Trophoblast cell (in vitro differentiated cells and primary cell): Measurements from ENCODE around the gene ZBTB20.
"Not testable (repeated sequence)": the region's sequence is repeated elsewhere in the genome, so short reads cannot be mapped to it uniquely, and the experiment has no call there.

Experiments
- DNase-seq, 2 donors: peaks; one replicate each; pipeline ENCODE4 v3.0.0-alpha.2; 2016
- H2AFZ ChIP-seq: 2 replicates; pipeline ENCODE4 v1.6.1; 2013; ENCODE audit warnings: low read length, moderate library complexity, mild to moderate bottlenecking; ENCODE audit not compliant: insufficient read depth, poor library complexity
- H2AK5ac ChIP-seq: 2 replicates; pipeline ENCODE4 v1.6.1; 2013; ENCODE audit warnings: mild to moderate bottlenecking, low read length
- H2BK120ac ChIP-seq: 2 replicates; pipeline ENCODE4 v1.6.1; 2013; ENCODE audit warnings: low read length, mild to moderate bottlenecking, moderate library complexity; ENCODE audit not compliant: insufficient read depth, poor library complexity
- H2BK12ac ChIP-seq: 2 replicates; pipeline ENCODE4 v1.6.1; 2013; ENCODE audit warnings: mild to moderate bottlenecking, low read length, moderate library complexity
- H2BK5ac ChIP-seq: 2 replicates; pipeline ENCODE4 v1.6.1; 2013; ENCODE audit warnings: low read length, low read depth, moderate library complexity, mild to moderate bottlenecking; ENCODE audit not compliant: poor library complexity
- H3K14ac ChIP-seq: 2 replicates; pipeline ENCODE4 v1.6.1; 2013; ENCODE audit warnings: mild to moderate bottlenecking, low read length
- H3K18ac ChIP-seq: 2 replicates; pipeline ENCODE4 v1.6.1; 2013; ENCODE audit warnings: mild to moderate bottlenecking, low read length
- H3K23ac ChIP-seq: 2 replicates; pipeline ENCODE4 v1.6.1; 2013; ENCODE audit warnings: low read length
- H3K27ac ChIP-seq: 2 replicates; pipeline ENCODE4 v1.5.1; 2013; ENCODE audit warnings: low read depth, mild to moderate bottlenecking, inconsistent platforms, low read length, moderate library complexity
- H3K27me3 ChIP-seq: 2 replicates; pipeline ENCODE4 v1.6.1; 2013; ENCODE audit warnings: inconsistent platforms, mild to moderate bottlenecking, low read length, moderate library complexity; ENCODE audit not compliant: insufficient read depth
- H3K36me3 ChIP-seq, 2 experiments: 1 replicate in 1 of 2; 2 replicates in 1 of 2; pipeline ENCODE4 v1.6.1; 2013; ENCODE audit warnings: low read length in 2 of 2, mild to moderate bottlenecking in 2 of 2, moderate library complexity in 1 of 2; ENCODE audit not compliant: insufficient read depth in 2 of 2, control insufficient read depth in 1 of 2
- H3K4ac ChIP-seq: 2 replicates; pipeline ENCODE4 v1.6.1; 2013; ENCODE audit warnings: low read depth, mild to moderate bottlenecking, low read length, moderate library complexity
- H3K4me1 ChIP-seq, 2 experiments: 1 replicate in 1 of 2; 2 replicates in 1 of 2; pipeline ENCODE4 v1.6.1; 2013; ENCODE audit warnings: low read length in 2 of 2, mild to moderate bottlenecking in 2 of 2, moderate library complexity in 1 of 2; ENCODE audit not compliant: insufficient read depth in 2 of 2, control insufficient read depth in 1 of 2
- H3K4me2 ChIP-seq: 2 replicates; pipeline ENCODE4 v1.6.1; 2013; ENCODE audit warnings: inconsistent platforms, mild to moderate bottlenecking, low read length, moderate library complexity
- H3K4me3 ChIP-seq: 2 replicates; pipeline ENCODE4 v1.5.1; 2013; ENCODE audit warnings: mild to moderate bottlenecking, low read depth, low read length, inconsistent platforms
- H3K79me1 ChIP-seq: one replicate; pipeline ENCODE4 v1.6.1; 2013; ENCODE audit warnings: low read length
- H3K79me2 ChIP-seq: 2 replicates; pipeline ENCODE4 v1.6.1; 2013; ENCODE audit warnings: low read length, mild to moderate bottlenecking; ENCODE audit not compliant: control insufficient read depth, insufficient read depth, poor library complexity
- H3K9ac ChIP-seq: 2 replicates; pipeline ENCODE4 v1.6.1; 2013; ENCODE audit warnings: mild to moderate bottlenecking, low read length
- H3K9me3 ChIP-seq: 2 replicates; pipeline ENCODE4 v1.6.1; 2013; ENCODE audit warnings: low read depth, mild to moderate bottlenecking, control low read depth, inconsistent platforms, low read length; ENCODE audit not compliant: insufficient read depth
- H4K12ac ChIP-seq: 2 replicates; pipeline ENCODE4 v1.6.1; 2013; ENCODE audit warnings: low read depth, mild to moderate bottlenecking, low read length, moderate library complexity
- H4K8ac ChIP-seq: 2 replicates; pipeline ENCODE4 v1.6.1; 2013; ENCODE audit warnings: low read depth, mild to moderate bottlenecking, low read length, moderate library complexity
- H4K91ac ChIP-seq: one replicate; pipeline ENCODE4 v1.6.1; 2013; ENCODE audit warnings: low read depth, mild to moderate bottlenecking, low read length, moderate library complexity
- WGBS: extraction: QIAGEN DNeasy Blood & Tissue Kit; methylation state at CpG from one replicate; pipeline ENCODE4 v1.1.7; 2013; ENCODE audit warnings: missing lambda C conversion rate; ENCODE audit not compliant: insufficient read length, insufficient coverage; ENCODE audit errors: extremely low coverage; 5-methylcytosine and 5-hydroxymethylcytosine counted together

ZBTB20 gene

GRCh38 chr3:114812541-114813238 lies 334.4 kb downstream of the ZBTB20 start:
- H2BK12ac ChIP-seq, H2BK120ac ChIP-seq, H3K27ac ChIP-seq, H3K4me1 ChIP-seq, H3K14ac ChIP-seq, H4K12ac ChIP-seq, H3K79me2 ChIP-seq, H2AK5ac ChIP-seq, H4K91ac ChIP-seq, H2AFZ ChIP-seq, H3K9ac ChIP-seq, H3K4ac ChIP-seq, H3K18ac ChIP-seq, DNase-seq, H3K23ac ChIP-seq, H2BK5ac ChIP-seq, H3K4me2 ChIP-seq, H3K9me3 ChIP-seq, H3K79me1 ChIP-seq, H4K8ac ChIP-seq, H3K27me3 ChIP-seq, H3K36me3 ChIP-seq, H3K4me3 ChIP-seq: not testable (repeated sequence)
- no CpG with 5 or more reads among the region's 49 CpGs for WGBS

GRCh38 chr3:114809668-114810413 lies 337.2 kb downstream of the ZBTB20 start:
- Histone ChIP-seq H3K27me3 (no peaks in the 10 kb centered on the region), H2AK5ac (no peak overlapping the region), H4K12ac (no peak overlapping the region)

GRCh38 chr3:114804099-114804498 lies 343.0 kb downstream of the ZBTB20 start:
- Histone ChIP-seq H3K27me3 (no peaks in the 10 kb centered on the region), H3K36me3 (no peaks in the 10 kb centered on the region), H3K14ac (no peak overlapping the region), H3K4ac (no peak overlapping the region), H2BK120ac (no peak overlapping the region), H3K27ac (no peak overlapping the region), H2AFZ (no peak overlapping the region), H4K91ac (no peak overlapping the region), H3K18ac (no peak overlapping the region), H2AK5ac (no peak overlapping the region), H3K79me2 (no peaks in the 10 kb centered on the region), H3K4me2 (no peak overlapping the region), H4K8ac (no peak overlapping the region), H3K9me3 (no peaks in the 10 kb centered on the region), H2BK5ac (no peak overlapping the region), H4K12ac (no peak overlapping the region), H3K4me1 (no peaks in the 10 kb centered on the region), H3K79me1 (no peaks in the 10 kb centered on the region), H3K4me3 (no peak overlapping the region), H3K23ac (no peak overlapping the region), H2BK12ac (no peak overlapping the region), H3K9ac (no peak overlapping the region)
- WGBS = no CpG with 5 or more reads among the region's 1 CpG
- DNase-seq = no peak

More at GRCh38 chr3:114809668-114810413, 337.2 kb downstream of the ZBTB20 start:
- H3K4me2 ChIP-seq = no peak overlapping the region
- H3K4me3 ChIP-seq = no peak overlapping the region
- no peak for DNase-seq
- H3K79me2 ChIP-seq = no peaks in the 10 kb centered on the region
- no peak overlapping the region for H4K91ac ChIP-seq
- no peaks in the 10 kb centered on the region for H3K79me1 ChIP-seq
- no peaks in the 10 kb centered on the region for H3K4me1 ChIP-seq
- H3K4ac ChIP-seq = no peak overlapping the region
- no peak overlapping the region for H3K23ac ChIP-seq
- no peak overlapping the region for H3K18ac ChIP-seq
- no peak overlapping the region for H3K14ac ChIP-seq
- H2AFZ ChIP-seq = no peak overlapping the region
- H2BK5ac ChIP-seq = no peak overlapping the region
- H4K8ac ChIP-seq = no peak overlapping the region
- no peak overlapping the region for H3K27ac ChIP-seq
- H3K9me3 ChIP-seq = no peaks in the 10 kb centered on the region
- no peaks in the 10 kb centered on the region for H3K36me3 ChIP-seq
- H3K9ac ChIP-seq = no peak overlapping the region
- H2BK12ac ChIP-seq = no peak overlapping the region
- H2BK120ac ChIP-seq = no peak overlapping the region
- WGBS = no CpG with 5 or more reads among the region's 5 CpGs

GRCh38 chr3:114803042-114803695 lies 343.9 kb downstream of the ZBTB20 start:
- Histone ChIP-seq H3K9me3 (no peaks in the 10 kb centered on the region), H3K36me3 (no peaks in the 10 kb centered on the region), H2AK5ac (no peak overlapping the region), H3K9ac (no peak overlapping the region), H3K79me2 (no peaks in the 10 kb centered on the region), H3K4me2 (no peak overlapping the region), H4K91ac (no peak overlapping the region), H3K4ac (no peak overlapping the region), H3K27me3 (no peaks in the 10 kb centered on the region), H3K14ac (no peak overlapping the region), H2BK12ac (no peak overlapping the region), H2BK120ac (no peak overlapping the region), H3K27ac (no peak overlapping the region), H3K23ac (no peak overlapping the region), H3K4me3 (no peak overlapping the region), H3K18ac (no peak overlapping the region), H3K79me1 (no peaks in the 10 kb centered on the region), H2AFZ (no peak overlapping the region), H2BK5ac (no peak overlapping the region), H3K4me1 (no peaks in the 10 kb centered on the region), H4K8ac (no peak overlapping the region), H4K12ac (no peak overlapping the region)
- no peak for DNase-seq
- WGBS = no CpG with 5 or more reads among the region's 5 CpGs
